Measurements from ENCODE around the gene NUDT14. TPM values are rescaled to one million over a fixed set of nuclear protein-coding genes. Genes with fewer than 3 reads are reported as not detected.

Gene NUDT14
- total and polyA plus RNA-seq, 2 of the 8 experiments (the other 6 are each of a cell fraction or from before 2014, with no cell fraction given) = 25.5 to 33.3 TPM

DNA sequence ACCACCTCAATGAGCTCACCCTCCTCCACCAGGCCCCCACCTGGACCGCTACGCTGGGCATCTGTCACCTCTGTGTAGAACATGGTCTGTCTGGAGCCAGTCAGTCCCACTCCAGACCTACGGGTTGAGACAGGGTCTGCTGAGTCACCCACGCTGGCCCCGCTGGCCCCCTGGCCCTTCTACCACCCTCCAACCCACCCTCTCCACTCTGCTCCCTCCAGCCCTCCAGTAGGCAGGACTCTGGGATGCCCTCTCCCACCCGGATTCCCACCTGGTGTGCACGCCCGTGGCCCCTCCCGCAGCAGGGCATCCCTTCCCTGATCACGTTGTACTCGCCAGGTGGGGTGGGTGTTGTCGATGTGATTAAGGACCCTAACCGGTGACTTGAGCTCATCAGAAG, 8.0 kb downstream of the NUDT14 start:
- H2BK20ac ChIP-seq (ENCODE audit: low read length) = no peak overlapping the region
- H3K23ac ChIP-seq (ENCODE audit: insufficient read length) = no peak overlapping the region
- no peak overlapping the region for H3K4ac ChIP-seq (replicated peaks; ENCODE audit: insufficient read length, low read depth, low read length)
- H3K27me3 ChIP-seq (replicated peaks in 1 of 4; ENCODE audit: control insufficient read depth in 3 of 4, extremely low read depth in 1 of 4, insufficient read depth in 3 of 4, low read length in 3 of 4) = peaks cover 0 to 8% (median 4%) of the 10 kb centered on the region in 4 experiments; a peak in 3 of 7 replicates
- WGBS, 2 experiments (ENCODE audit: extremely low coverage in 1 of 2, insufficient coverage in 1 of 2, insufficient read length in 1 of 2, insufficient replicate concordance in 2 of 2, low coverage in 1 of 2, low lambda C conversion rate in 2 of 2, missing lambda C conversion rate in 1 of 2) = 88% methylated on average over 8 of the region's 13 CpGs; no CpG with 5 or more reads in 1 of the 2 experiments
- no peak overlapping the region for H4K91ac ChIP-seq (replicated peaks; ENCODE audit: insufficient read length, low read length)
- CTCF ChIA-PET (ENCODE audit: partially characterized antibody) = interaction anchor here (1.0 to 5.2 kb wide), 8 partner anchors 9 to 309 kb away, joined by 3 to 36 read pairs (median 4); no protein-coding TSS in a partner anchor
- DNase-seq (ENCODE audit: low read depth in 1 of 2, low spot score in 2 of 2) (no peak), FAIRE-seq (no peak)
- no peak overlapping the region for H3K56ac ChIP-seq (replicated peaks; ENCODE audit: insufficient read length, low read depth, low read length)
- no peak overlapping the region for H2BK15ac ChIP-seq (ENCODE audit: low read length)
- TF ChIP-seq EZH2 (IDR thresholded peaks at IDR 0.05; ENCODE audit: low read depth, low read length, severe bottlenecking) (no peak), CHD2 (IDR thresholded peaks at IDR 0.05; ENCODE audit: low read length) (no peak), SIRT6 (IDR thresholded peaks at IDR 0.05; ENCODE audit: low read length) (no peak), SP2 (IDR thresholded peaks at IDR 0.05; ENCODE audit: low read length) (no peak), PHF8 (conservative IDR thresholded peaks at IDR 0.05; ENCODE audit: low read depth, low read length) (no peak), JUN (IDR thresholded peaks at IDR 0.05; ENCODE audit: low read depth, low read length) (no peak), KDM5A (IDR thresholded peaks at IDR 0.05; ENCODE audit: low read length) (no peak)
- TF ChIP-seq, protein P1, sequence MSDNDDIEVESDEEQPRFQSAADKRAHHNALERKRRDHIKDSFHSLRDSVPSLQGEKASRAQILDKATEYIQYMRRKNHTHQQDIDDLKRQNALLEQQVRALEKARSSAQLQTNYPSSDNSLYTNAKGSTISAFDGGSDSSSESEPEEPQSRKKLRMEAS (IDR thresholded peaks at IDR 0.05) = no peak
- TF ChIP-seq, protein P2, sequence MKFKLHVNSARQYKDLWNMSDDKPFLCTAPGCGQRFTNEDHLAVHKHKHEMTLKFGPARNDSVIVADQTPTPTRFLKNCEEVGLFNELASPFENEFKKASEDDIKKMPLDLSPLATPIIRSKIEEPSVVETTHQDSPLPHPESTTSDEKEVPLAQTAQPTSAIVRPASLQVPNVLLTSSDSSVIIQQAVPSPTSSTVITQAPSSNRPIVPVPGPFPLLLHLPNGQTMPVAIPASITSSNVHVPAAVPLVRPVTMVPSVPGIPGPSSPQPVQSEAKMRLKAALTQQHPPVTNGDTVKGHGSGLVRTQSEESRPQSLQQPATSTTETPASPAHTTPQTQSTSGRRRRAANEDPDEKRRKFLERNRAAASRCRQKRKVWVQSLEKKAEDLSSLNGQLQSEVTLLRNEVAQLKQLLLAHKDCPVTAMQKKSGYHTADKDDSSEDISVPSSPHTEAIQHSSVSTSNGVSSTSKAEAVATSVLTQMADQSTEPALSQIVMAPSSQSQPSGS (IDR thresholded peaks at IDR 0.05; ENCODE audit: low read length) = no peak
- no peaks in the 10 kb centered on the region for H3K79me2 ChIP-seq (ENCODE audit: control insufficient read depth in 1 of 2, insufficient read depth in 2 of 2, low read length in 2 of 2)
- peak overlapping the region; percentile 51; the same call in 1 of the 2 replicates for H4K8ac ChIP-seq (ENCODE audit: extremely low read depth, insufficient read depth, low read length)
- H4K5ac ChIP-seq (ENCODE audit: insufficient read length, low read depth, low read length) = no peak overlapping the region
- H3K14ac ChIP-seq (ENCODE audit: insufficient read length) = no peak overlapping the region
- H3K79me1 ChIP-seq (ENCODE audit: low read depth, low read length) = no peaks in the 10 kb centered on the region
- H3K4me2 ChIP-seq (ENCODE audit: insufficient read depth in 1 of 2, low read depth in 2 of 2, low read length in 2 of 2) = no peak overlapping the region
- no peak overlapping the region for H3K9ac ChIP-seq (replicated peaks in 1 of 4; ENCODE audit: extremely low read depth in 1 of 4, low read depth in 3 of 4, low read length in 3 of 4)
- H2BK12ac ChIP-seq (ENCODE audit: low read depth, low read length) = no peak overlapping the region
- H3K4me1 ChIP-seq (replicated peaks in 1 of 4; ENCODE audit: control insufficient read depth in 3 of 4, insufficient read depth in 4 of 4, low read length in 3 of 4) = peaks cover 0 to 3% (median 2%) of the 10 kb centered on the region in 4 experiments; a peak in 4 of 7 replicates
- H2AK5ac ChIP-seq (ENCODE audit: low read depth, low read length) = no peak overlapping the region
- POLR2A ChIA-PET (ENCODE audit: partially characterized antibody) = interaction anchor here (0.7 kb wide), 1 partner anchor 11 kb away, joined by 4 read pairs; no protein-coding TSS in a partner anchor
- H4K20me1 ChIP-seq (replicated peaks in 1 of 2; ENCODE audit: control insufficient read depth in 1 of 2, insufficient read depth in 2 of 2, low read length in 2 of 2) = peaks cover 2 to 11% of the 10 kb centered on the region in 2 experiments
- H3K4me3 ChIP-seq (ENCODE audit: extremely low read depth in 1 of 4, insufficient read depth in 2 of 4, low read depth in 3 of 4, low read length in 4 of 4) = no peak overlapping the region
- H3K9me3 ChIP-seq (ENCODE audit: insufficient read depth in 2 of 2, low read depth in 1 of 2, low read length in 1 of 2) = no peaks in the 10 kb centered on the region
- H2AFZ ChIP-seq (ENCODE audit: low read length) = no peak overlapping the region
- H2BK120ac ChIP-seq (replicated peaks; ENCODE audit: low read depth, low read length) = no peak overlapping the region
- H3K23me2 ChIP-seq (ENCODE audit: low read depth, low read length) = no peaks in the 10 kb centered on the region
- H3K36me3 ChIP-seq (ENCODE audit: control insufficient read depth in 2 of 4, insufficient read depth in 4 of 4, low read length in 3 of 4) = no peaks in the 10 kb centered on the region
- no peak overlapping the region for H3K18ac ChIP-seq (ENCODE audit: extremely low read depth, low read length)
- no peak overlapping the region for H3K27ac ChIP-seq (ENCODE audit: low read depth, low read length)
- H2BK5ac ChIP-seq (ENCODE audit: low read depth, low read length) = no peak overlapping the region
